Measurements from ENCODE around the gene DMRTC2.

- TF ChIP-seq CTCF (IDR thresholded peaks at IDR 0.05): no peak
- no peak for TF ChIP-seq POLR2A (IDR thresholded peaks at IDR 0.05)
- no peak for TF ChIP-seq EP300 (IDR thresholded peaks at IDR 0.05)
Observed at GRCh38 chr19:41889896-41890295, 45.1 kb downstream of the DMRTC2 start.

All from tibial nerve (tissue), 4 donors.